Right kidney (tissue), 9 donors: Measurements from ENCODE around the gene CDH13.

Experiments
- DNase-seq: peaks from one replicate; pipeline ENCODE4 v3.0.0-alpha.2; 2016
- long read RNA-seq, 8 donors: transcript quantifications; one replicate each; lab custom pipeline, GENCODE V29; 2026

The CDH13 gene
- long read RNA-seq, donor 1 = 0 reads
- long read RNA-seq, donor 2 = 0 reads
- long read RNA-seq, donor 3 = 0 reads
- long read RNA-seq, donor 4 = 0 reads
- long read RNA-seq, donor 5 = 0 reads
- long read RNA-seq, donor 6 = 0 reads
- long read RNA-seq, donor 7 = 0 reads
- long read RNA-seq, donor 8 = 0 reads

DNA sequence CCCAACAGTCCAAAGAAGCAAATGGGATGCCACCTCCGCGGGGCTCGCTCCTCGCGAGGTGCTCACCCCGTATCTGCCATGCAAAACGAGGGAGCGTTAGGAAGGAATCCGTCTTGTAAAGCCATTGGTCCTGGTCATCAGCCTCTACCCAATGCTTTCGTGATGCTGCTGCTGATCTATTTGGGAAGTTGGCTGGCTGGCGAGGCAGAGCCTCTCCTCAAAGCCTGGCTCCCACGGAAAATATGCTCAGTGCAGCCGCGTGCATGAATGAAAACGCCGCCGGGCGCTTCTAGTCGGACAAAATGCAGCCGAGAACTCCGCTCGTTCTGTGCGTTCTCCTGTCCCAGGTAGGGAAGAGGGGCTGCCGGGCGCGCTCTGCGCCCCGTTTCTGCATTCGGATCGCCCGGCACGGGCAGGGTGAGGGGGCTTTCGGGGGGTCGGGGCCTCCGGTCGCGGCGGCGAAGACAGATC is at the start of gene CDH13:
TSS of gene CDH13 (plus strand) at position 179 of the 471 bp plus-strand sequence.
- peak; percentile 51 for DNase-seq

DNA sequence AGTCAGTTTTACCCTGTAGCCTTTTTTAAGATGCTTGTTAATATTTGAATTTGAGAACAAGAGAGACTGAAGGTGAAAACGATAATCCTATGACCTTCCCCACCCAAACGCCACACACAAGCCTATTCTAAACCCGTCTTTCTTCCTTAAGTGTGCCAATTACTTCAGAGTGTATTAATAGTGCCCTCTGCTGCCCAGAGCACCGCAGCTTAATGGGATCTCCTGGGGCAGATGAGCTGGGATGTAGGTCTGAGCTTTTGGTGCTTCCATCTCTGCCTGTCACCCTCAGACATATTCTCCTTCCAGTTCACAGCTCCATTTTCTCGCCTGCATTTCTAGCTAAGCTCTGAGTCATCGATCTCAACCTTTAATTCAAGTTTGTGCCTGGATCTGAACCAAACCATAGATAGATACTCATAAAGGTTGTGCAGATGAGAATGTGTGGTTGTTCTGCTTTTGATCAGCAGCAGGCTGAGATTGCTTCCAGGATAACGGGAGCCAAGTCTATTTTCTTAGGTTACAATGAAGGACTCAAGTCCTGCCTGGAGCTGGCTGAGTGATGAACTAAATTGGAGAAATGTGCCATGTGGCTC is 46.4 kb upstream of the CDH13 start:
- peak; percentile 9 for DNase-seq

DNA sequence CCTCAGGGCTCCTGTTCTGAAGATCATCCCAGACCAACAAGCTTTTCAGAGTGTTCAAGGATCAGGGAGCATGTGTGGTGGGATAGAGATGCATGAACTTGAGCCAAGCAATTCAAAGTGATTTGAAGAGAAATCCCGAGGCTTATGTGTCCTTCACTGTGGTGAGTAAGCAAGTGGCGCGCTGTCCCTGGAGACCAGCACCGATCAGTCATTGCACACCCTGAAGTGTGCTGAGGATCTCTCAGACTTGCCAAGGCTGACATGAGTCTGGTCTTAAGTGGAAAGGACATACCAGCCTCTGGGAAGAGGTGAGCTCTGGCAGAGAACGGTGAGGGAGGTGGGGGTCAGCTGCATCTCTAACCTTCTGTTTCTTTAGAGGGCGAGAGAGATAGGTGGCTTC is 43.8 kb upstream of the CDH13 start:
- DNase-seq = no peak

DNA sequence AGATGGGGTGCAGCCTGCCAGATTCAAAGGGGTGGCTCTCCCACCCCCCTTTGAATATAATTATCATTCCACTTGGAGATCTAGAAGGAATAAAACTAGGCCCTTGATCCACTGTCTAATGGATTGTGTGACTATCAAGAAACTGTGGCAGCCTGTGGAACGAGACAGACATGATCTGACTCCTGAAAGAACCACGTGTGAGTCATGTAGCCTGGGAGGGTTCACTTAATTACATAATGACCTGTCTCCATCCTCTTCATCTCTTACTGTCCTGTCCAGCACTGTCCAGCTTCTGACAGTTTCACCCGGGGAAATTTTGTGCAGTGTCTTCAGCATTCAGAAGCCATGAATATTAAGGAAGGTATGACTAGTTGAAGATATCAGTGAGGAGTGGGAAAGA is 43.3 kb upstream of the CDH13 start:
- no peak for DNase-seq

DNA sequence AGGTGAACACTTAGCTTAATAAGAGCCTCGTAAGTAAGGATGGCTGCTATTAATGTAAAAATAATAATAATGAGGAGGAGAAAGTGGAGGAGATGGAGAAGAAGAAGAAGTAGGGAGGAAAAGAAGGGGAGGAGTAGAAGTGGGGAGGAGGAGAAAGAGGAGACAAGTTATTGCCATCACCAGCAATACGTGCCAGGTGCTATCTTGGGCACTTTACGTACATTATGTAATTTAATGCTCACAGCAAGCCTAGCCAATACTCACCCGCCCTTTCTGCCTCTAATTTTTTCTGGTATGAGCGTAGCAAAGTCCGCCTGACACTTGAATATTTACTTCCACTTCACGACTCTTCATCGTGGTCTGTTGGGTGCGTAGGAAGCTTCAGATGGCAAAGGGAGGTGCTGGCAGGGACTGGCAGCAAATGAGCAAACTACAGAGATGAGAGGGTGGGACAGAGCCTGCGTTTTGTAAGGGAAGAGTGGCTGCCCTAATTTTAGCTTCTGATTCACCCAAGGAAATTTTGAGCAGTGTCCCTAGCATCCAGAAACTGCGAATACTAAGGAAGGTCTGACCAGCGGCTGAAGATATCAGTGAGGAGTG is 42.1 kb upstream of the CDH13 start:
- no peak for DNase-seq

DNA sequence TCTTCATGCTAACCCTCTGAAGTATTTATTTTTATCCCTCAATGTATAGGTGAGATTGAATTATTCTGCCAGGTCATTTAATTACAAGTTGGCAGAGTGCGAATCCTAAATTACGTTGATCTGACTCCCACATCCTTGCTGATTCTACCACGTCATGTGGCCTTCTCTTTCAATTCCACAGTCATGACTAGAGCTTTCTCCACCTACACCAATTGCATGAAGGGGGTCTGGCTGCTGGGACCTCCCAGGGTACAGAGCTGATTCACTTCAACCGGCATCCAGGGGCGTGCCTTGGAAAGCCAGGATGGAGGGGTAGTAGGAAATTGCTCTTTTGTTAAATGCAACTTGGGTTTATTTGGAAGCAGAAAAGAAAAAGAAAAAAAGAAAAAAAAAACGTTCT is 41.1 kb upstream of the CDH13 start:
- DNase-seq = no peak

DNA sequence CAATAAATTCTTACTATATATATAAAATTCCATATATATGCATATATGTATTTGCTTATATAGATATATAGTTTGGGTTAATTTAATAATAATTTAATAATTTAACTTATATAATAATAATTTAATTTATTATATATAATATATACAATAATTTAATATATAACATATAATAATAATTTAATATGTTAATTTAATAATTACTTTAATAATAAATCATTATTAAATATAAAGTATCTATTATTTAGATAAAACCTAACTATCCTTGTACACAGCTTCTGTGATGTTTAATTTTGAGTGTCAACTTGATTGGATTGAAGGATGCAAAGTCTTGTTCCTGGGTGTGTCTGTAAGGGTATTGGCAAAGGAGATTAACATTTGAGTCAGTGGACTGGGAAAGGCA is 40.6 kb upstream of the CDH13 start:
- DNase-seq = no peak

DNA sequence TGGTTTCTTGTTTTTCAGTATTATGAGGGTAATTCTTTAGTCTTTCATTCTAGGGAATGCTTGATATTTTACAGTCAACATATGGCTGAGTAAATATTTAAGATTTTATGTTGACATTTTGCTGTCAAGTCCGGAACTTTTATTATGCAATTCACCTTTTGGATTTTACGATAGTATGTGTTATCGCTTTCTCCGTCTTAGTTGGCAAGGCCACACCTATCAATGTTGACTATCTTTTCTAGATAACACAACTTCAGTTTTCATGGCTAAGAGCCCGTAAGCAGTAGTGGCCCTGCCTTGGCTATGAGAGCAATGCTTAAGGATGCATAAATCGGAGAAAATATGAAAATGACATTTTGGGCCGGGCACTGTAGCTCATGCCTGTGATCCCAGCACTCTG is 39.5 kb upstream of the CDH13 start:
- no peak for DNase-seq

DNA sequence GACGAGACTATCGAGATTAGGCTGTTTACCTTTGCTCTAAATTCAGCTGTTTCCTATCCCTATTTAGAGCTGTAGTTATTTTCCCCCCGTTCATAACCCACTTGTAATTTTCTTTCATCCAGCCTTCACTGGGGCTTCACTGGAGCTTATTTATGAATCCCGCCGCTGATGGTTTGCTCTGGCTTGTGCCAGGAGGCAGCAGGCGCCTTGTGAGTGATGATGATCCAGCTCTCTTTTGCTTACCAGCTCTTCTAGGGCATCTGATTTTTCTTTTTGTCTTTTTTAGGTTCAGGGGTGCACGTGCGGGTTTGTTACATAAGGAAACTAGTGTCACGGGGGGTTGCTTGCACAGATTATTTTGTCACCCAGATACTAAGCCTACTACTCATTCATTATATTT is 37.4 kb upstream of the CDH13 start:
- DNase-seq = no peak

DNA sequence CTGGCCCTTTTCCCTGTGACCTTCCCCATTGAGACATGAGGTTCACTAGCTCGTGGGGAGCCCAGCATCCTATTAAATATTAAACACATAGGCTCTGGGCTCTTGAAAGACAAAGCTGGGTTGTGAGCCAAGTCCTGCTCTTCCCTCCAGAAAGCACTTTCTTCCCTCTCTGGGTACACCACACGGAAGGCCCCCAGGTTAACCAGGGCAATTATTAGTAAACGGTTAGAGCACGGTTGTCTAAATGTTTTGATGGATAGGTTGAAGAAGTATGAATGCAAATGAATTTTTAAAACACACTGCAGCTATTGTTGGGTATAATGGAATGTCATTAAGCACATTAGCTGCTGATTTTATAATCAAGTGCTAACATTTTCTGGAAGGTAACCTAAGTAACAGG is 32.7 kb upstream of the CDH13 start:
- no peak for DNase-seq

DNA sequence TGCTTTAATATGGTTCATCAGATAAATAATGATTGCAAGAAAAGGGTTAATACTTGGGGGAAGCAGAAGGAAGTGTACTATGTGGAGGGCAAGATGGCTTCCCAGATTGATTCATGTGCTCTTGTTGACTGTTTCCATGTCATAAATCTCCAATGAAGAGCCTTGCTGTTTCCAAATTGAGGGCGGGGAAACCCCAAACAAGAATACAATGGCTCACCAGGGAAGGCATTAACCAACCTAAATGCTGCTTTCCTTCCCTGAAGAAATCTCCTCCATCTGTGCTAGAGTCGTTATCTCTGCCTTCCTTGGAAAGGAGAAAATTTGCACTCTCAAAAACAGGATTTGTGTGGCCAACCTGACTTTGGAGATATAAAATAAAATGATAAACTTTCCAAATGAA is 28.0 kb upstream of the CDH13 start:
- no peak for DNase-seq

DNA sequence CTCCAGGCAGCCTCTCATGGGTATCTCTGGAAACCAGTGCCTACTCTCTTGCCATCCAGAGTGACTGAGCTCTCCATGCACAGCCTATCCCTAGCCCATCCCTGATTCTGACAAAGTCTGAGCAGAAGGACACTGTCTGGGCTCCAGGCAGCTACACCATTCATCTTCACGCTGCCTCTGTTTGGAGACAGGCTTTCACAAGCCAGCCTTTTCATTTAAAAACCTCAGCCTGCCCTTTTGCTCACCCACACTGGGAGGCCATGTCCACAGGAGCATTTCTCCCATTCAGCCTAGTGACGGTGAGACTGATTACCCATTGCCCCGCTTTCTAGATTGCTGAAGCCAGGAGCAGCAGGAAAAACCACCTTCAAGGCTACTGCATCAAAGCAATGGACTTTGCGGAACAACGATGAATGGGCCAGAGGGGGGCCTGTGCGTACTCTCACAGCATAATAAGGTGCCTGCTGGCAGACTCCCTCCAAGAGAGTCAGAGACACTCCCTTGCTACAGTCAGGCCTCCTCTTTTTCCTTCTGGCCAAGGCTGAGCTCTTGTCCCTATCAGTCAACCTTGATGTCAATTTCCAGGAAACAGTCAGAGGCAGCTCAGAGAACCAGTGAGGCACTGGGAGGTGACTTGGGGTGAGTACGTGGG is 24.7 kb upstream of the CDH13 start:
- DNase-seq = no peak

DNA sequence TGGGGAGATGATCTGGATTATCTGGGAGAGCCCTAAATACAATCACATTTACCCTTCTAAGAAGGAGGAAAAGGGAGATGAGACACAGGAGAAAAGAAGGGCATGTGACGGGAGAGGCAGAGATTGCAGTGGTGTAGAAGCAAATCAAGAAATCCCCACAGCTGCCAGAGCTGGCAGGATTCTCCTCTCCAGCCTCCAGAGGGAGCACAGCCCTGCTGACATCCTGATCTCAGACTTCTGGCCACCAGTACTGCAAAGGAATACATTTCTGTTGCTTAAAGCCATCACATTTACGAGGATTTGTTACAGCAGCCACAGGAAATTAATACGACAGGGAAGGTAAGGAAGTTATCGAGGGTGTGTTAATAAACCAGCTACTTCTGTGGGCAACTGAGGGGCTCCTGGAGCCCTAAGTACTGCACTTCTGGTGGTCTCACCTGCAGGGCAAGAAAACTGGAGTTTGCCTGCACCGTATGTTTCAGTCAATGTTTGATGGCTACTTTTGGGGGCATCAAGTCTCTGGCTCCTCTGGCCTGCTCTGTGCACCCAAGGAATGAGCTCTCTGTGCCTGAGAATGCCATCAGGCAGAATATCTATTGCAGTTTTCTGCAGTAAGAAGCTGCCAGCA is 22.9 kb upstream of the CDH13 start:
- no peak for DNase-seq

DNA sequence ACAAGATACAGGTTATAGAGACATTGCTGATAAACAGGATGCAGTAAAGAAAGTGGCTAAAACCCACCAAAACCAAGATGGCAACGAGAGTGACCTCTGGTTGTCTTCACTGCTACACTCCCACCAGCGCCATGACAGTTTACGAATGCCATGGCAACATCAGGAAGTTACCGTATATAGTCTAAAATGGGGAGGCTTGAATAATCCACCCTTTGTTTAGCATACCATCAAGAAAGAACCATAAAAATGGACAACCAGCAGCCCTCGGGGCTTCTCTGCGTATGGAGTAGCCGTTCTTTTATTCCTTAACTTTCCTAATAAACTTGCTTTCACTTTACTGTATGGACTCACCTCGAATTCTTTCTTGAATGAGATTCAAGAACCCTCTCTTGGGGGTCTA is 21.7 kb upstream of the CDH13 start:
- DNase-seq = no peak

DNA sequence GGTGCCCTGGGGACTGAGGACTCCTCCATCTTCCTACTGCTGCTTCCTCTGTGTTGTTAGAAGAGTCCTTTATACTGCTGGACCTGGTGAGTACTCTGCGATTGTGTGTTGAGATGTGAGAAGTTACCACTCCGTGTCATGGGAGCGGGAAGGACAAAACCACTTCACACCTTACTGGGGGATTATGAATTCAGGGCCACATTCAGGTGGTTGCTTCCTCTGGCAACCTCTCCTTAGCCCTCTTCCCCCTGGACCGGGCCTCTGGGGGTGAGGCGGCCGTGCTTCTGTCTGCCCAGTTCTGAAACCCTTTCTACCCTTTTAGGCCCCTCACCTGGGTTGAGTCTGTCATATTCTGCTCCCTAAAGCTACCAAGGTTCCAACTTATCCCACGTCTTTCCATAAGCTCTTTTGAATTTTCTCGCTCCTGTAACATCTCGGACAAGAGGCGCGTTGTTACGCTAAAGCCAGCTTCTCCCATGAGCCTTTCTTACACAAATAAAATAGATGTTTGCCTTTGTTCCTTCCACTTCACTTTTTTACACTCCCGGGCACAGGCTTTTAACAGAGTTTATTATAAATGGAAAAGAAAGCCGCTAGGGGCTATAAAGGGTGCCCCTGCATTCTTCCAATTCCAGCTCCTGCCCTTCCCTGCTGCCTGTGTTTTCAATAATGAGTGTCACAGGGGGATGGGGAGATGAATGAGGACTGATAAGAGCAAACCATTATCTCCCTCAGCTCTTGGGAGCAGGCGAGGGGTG is 20.7 kb upstream of the CDH13 start:
- DNase-seq = no peak

DNA sequence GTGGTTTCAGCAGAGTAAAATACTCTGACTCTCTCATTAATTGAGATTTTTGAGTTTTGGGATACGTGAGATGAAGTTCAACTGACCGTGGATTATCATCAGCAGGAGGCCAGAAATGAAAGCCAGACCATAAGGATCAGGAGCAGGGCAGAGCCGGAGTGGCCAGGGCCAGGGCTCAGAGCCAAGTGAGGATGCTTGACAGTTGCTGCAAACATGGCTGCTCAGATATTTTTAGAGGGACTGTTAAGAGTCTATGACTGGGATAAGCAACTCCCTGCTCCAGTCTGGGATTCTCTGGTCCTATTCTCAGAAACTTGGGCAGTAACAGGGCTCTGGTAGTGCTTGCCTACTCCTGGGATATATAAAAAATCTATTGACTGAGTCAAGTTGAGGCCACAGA is 17.6 kb upstream of the CDH13 start:
- DNase-seq = no peak

DNA sequence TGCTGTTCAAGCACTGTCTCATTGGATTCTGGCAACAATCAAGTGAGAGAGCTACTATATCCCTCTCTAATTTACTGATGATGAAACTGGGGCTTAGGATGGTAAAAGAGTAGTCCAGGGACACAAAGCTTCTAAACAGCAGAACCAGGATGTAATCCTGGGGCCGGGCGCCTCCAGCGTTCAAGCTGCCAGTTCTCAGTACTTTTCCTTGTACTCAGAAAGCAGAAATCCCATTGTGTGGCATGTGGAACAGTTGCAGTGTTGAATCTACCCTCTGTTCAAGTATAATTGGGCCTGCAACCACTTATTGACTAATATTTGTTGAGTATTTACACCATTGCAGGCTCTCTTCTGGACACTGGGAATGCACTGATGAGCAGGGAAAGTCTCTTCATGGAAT is 14.5 kb upstream of the CDH13 start:
- DNase-seq = no peak

DNA sequence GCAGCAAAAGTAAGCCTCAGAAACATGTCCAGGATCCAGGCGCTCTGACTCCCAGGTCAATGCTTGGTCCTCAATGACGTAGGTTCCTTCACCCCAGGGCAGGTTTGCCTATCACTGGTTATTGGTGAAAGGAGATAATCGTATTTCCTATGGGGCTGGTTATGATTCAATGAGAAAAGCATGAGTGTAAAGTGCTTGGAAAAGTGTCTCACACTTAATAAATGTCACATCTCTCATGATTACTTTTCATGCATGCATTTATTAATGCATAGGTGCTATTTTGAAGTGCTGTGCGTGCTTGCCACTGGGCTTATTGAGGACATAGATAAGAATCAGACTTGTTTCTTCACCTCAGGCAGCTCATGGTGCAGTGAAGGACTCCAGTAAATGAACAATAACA is 10.4 kb upstream of the CDH13 start:
- no peak for DNase-seq

DNA sequence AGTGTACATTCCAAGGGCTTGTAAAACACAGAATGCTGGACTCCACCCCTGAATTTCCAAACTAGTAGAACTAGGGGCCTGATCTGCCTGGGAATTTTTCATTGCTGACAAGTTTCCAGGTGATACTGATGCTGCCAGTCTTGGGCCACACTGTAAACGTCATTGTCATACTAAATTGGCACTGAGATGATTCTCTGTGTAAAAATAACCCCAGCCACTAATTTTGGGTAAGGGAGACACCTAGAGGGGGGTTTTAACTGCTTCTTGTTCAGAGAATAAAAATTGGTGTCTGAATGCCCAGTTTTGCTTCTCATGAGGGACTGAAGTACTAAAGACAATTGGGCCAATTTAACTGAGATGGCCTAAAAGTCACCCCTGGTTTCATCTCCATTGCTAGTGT is 5.0 kb upstream of the CDH13 start:
- no peak for DNase-seq

DNA sequence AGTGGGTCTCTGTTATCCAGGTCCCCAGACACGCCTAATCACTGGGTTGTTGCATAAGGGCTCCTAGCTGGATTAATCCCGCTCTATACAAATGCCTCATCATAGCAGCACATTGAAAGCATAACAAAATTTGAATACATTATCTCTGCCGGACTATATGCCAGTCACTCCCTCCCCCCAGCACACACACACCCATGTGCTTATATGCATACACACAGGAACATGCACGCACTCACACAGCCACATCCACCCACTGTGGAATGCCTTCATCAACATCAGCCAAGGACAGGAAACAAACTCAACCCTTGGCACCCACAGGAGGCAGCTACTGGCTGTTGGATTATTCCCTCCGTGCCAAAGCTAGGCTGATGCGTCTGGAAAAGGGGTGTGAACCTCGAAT is 3.5 kb upstream of the CDH13 start:
- no peak for DNase-seq

DNA sequence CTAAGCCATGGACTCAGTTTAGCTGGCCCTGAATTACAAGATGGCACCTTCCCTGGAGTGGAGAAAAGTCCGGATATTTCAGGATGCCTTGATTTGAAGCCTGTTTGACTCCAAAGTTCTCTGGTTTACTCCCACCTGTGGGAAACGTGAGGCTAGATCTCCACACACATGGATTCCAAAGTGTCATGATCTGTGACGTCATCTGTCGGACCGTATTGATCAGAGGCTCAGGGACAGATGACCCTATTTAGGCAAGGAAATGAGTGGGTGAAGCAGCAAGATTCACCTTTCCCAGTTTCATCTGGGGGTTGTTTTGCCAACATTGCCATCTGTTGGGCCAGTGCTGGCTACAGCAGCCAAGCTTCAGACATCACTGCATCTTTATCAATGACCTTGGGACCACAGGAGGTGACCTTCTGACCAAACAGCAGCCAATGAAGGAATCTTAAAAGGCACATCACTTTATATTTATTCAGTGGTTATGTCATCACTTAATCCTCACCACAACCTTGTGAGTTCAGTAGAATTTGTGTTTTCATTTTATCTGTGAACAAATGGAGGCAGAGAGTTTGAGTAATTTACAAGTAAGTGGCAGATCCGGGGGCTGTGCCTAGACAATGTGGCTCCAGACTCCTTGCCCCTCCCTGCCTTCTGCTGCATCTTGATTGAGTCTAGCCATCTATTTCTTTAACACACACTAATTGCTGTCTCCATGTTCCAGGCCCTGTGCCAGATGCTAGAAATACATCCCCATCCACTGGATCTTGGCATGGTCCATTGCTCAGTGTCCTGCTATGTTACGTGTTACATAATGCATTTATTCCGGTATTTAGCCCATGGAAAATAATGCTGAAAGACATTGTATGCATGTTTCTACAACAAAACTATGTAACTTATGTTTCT is 1.5 kb upstream of the CDH13 start:
- DNase-seq = no peak

DNA sequence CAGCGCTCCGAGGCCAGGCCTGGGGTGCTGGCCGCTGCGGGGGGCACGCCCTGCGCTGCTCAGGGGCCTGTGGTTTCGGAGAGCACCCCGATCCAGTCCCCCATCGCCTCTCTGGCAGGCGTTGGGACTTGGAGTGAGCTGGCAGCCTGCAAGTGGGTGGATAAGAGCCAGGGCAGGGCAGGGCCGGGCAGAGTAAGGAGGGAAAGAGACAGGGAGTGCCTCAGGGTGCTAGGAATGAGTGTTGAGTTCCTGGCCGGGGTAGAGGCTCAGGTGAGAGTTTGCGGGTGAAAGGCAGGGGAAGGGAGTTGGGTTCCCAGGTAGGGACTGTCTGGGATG is 1.3 kb downstream of the CDH13 start:
- no peak for DNase-seq
